Ascending aorta (tissue), 2 donors: Measurements from ENCODE around the gene PRAMEF13. TPM values are rescaled to one million over a fixed set of nuclear protein-coding genes. Genes with fewer than 3 reads are reported as not detected.
"Not testable (repeated sequence)": the region's sequence is repeated elsewhere in the genome, so short reads cannot be mapped to it uniquely, and the experiment has no call there.

ENCODE experiments used
- DNase-seq, 2 donors: peaks; one replicate each; pipeline ENCODE4 v3.0.0-alpha.2; 2019; ENCODE audit warnings: low spot score in 2 of 2
- H3K27ac ChIP-seq, 2 donors: fragments of 200-600 bp; sonication (generic); one replicate each; pipeline ENCODE4 v1.5.1; 2016 to 2017; ENCODE audit warnings: mild to moderate bottlenecking in 1 of 2
- H3K27me3 ChIP-seq: fragments of 200-600 bp; sonication (generic); one replicate; pipeline ENCODE4 v1.5.1; 2017
- H3K36me3 ChIP-seq, 2 donors: fragments of 200-600 bp; sonication (generic); one replicate each; pipeline ENCODE4 v1.5.1; 2016
- H3K4me1 ChIP-seq, 2 donors: fragments of 200-600 bp; sonication (generic); one replicate each; pipeline ENCODE4 v1.5.1; 2016 to 2017; ENCODE audit warnings: mild to moderate bottlenecking in 1 of 2
- H3K4me3 ChIP-seq, 2 donors: fragments of 200-600 bp; sonication (generic); one replicate each; pipeline ENCODE4 v1.5.1; 2016 to 2017; ENCODE audit warnings: mild to moderate bottlenecking in 1 of 2
- H3K9me3 ChIP-seq, 2 donors: fragments of 200-600 bp; sonication (generic); one replicate each; pipeline ENCODE4 v1.5.1; 2016
- intact Hi-C: fragments of 100-400 bp; cut with DNase I; formaldehyde crosslinking; loops from one replicate; pipeline ENCODE4 v1.15.1; 2023
- total RNA-seq: library from RNA; depleted of rRNA; stranded (reverse); fragments of >200 nt; gene quantifications from one replicate; pipeline ENCODE4 v1.1.0, GENCODE V29; 2016

Gene PRAMEF13
- total RNA-seq, result not detected

- DNase-seq, H3K4me3 ChIP-seq, H3K27me3 ChIP-seq, intact Hi-C loops, H3K27ac ChIP-seq, H3K4me1 ChIP-seq, H3K36me3 ChIP-seq, H3K9me3 ChIP-seq: not testable (repeated sequence)
Measured at GRCh38 chr1:13201309-13201708, at the start of gene PRAMEF13. TSS of gene PRAMEF13 (minus strand) at chr1:13201409. CDS start at chr1:13199589, 1,820 bp downstream.

GRCh38 chr1:13247122-13247521 lies 45.9 kb upstream of the PRAMEF13 start:
- intact Hi-C loops, H3K9me3 ChIP-seq, H3K4me1 ChIP-seq, H3K4me3 ChIP-seq, H3K27me3 ChIP-seq, H3K36me3 ChIP-seq, DNase-seq, H3K27ac ChIP-seq: not testable (repeated sequence)

DNA sequence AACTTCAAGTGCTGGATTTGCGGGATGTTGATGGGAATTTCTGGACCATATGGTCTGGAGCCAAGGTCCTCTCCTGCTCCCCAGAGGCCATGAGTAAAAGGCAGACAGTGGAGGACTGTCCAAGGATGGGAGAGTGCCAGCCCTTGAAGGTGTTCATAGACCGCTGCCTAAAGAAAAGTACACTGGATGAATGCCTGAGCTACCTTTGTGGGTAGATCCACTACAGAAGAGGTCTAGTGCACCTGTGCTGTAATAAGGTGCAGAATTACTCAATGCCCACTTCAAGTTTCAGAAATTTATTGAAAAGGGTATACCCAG lies 45.3 kb upstream of the PRAMEF13 start:
- DNase-seq, intact Hi-C loops, H3K4me1 ChIP-seq, H3K4me3 ChIP-seq, H3K36me3 ChIP-seq, H3K27me3 ChIP-seq, H3K27ac ChIP-seq, H3K9me3 ChIP-seq: not testable (repeated sequence)

- H3K9me3 ChIP-seq, DNase-seq, H3K27me3 ChIP-seq, H3K27ac ChIP-seq, H3K4me1 ChIP-seq, H3K4me3 ChIP-seq, H3K36me3 ChIP-seq, intact Hi-C loops: not testable (repeated sequence)
Measured at GRCh38 chr1:13245841-13246553, 44.8 kb upstream of the PRAMEF13 start.

DNA sequence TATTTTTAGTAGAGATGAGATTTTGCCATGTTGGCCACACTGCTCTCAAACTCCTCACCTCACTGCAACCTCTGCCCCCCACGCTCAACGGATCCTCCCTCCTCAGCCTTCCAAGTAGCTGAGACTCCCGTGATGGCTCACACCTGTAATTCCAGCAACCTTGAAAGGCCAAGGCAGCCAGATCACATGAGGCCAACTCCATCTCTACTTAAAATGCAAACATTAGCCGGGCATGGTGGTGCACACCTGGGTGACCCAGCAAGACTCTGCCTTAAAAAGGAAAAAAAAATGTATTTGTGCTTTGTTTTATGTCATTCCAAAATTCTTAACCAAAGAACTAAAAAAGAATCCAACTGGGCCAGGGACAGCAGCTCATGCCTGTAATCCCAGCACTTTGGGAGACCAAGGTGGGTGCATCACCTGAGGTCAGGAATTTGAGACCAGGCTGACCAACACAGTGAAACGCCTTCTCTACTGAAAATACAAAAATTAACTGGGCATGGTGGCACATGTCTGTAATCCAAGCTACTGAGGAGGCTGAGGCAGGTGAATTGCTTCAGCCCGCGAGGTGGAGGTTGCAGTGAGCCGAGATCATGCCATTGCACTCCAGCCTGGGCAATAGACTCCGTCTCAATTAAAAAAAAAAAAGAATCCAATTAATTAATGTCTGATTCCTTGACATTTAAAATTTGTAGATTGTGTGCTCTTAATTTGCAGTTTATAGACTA lies 42.5 kb upstream of the PRAMEF13 start:
- intact Hi-C loops, H3K9me3 ChIP-seq: not testable (repeated sequence)

GRCh38 chr1:13239633-13240032 lies 38.4 kb upstream of the PRAMEF13 start:
- H3K9me3 ChIP-seq, intact Hi-C loops, H3K27ac ChIP-seq, H3K36me3 ChIP-seq, H3K4me3 ChIP-seq, DNase-seq, H3K4me1 ChIP-seq, H3K27me3 ChIP-seq: not testable (repeated sequence)

More for the DNA sequence above, 42.5 kb upstream of the PRAMEF13 start:
- not testable (repeated sequence) for H3K36me3 ChIP-seq, H3K27ac ChIP-seq, H3K4me3 ChIP-seq, DNase-seq, H3K4me1 ChIP-seq, H3K27me3 ChIP-seq

- H3K9me3 ChIP-seq, H3K4me1 ChIP-seq, H3K4me3 ChIP-seq, H3K36me3 ChIP-seq, intact Hi-C loops, H3K27ac ChIP-seq, H3K27me3 ChIP-seq, DNase-seq: not testable (repeated sequence)
Measured at GRCh38 chr1:13237572-13237971, 36.4 kb upstream of the PRAMEF13 start.

DNA sequence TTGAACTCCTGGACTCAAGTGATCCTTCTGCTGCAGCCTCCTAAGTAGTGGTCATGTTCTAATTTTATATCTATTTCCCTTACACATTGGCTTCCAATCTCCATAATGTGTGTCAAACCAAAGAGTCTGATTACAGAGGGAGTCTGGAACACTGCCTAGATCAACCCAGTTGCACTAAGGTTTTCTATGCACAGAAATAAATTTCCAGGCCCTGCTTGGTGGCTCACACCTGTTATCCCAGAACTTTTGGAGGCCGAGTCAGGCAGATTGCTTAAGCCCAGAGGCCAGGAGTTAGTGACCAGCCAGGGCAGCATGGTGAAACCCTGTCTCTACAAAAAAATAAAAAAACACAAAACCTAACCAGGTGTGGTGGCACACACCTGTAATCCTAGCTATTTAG lies 32.8 kb upstream of the PRAMEF13 start:
- H3K27me3 ChIP-seq, H3K9me3 ChIP-seq, H3K4me3 ChIP-seq, H3K27ac ChIP-seq, DNase-seq, intact Hi-C loops, H3K4me1 ChIP-seq, H3K36me3 ChIP-seq: not testable (repeated sequence)

GRCh38 chr1:13232056-13232455 lies 30.8 kb upstream of the PRAMEF13 start:
- DNase-seq, intact Hi-C loops, H3K4me1 ChIP-seq, H3K27ac ChIP-seq, H3K36me3 ChIP-seq, H3K9me3 ChIP-seq, H3K4me3 ChIP-seq, H3K27me3 ChIP-seq: not testable (repeated sequence)

GRCh38 chr1:13231061-13231750 lies 30.0 kb upstream of the PRAMEF13 start:
- DNase-seq, H3K9me3 ChIP-seq, H3K36me3 ChIP-seq, intact Hi-C loops, H3K4me3 ChIP-seq, H3K27ac ChIP-seq, H3K4me1 ChIP-seq, H3K27me3 ChIP-seq: not testable (repeated sequence)

DNA sequence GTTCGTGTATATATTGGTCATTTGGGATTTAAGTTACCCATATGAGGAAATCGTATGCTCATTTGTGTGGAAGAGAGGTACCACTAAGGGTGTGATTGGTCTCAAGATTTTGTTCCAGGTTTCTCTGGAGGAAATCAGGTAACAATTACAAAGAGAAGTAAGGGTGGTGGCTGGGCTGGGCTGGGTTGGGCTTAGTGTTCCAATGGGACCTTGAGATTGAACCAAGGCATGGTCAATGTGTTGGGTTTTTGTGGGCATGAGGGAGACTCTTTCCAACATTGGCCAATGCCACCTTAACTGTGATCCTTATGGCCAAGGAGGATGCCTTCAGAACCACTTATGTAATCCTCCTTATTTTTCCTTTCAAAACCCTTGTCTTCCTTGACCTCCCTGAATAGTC lies 29.4 kb upstream of the PRAMEF13 start:
- H3K9me3 ChIP-seq, H3K4me3 ChIP-seq, H3K36me3 ChIP-seq, H3K4me1 ChIP-seq, H3K27me3 ChIP-seq, intact Hi-C loops, DNase-seq, H3K27ac ChIP-seq: not testable (repeated sequence)

DNA sequence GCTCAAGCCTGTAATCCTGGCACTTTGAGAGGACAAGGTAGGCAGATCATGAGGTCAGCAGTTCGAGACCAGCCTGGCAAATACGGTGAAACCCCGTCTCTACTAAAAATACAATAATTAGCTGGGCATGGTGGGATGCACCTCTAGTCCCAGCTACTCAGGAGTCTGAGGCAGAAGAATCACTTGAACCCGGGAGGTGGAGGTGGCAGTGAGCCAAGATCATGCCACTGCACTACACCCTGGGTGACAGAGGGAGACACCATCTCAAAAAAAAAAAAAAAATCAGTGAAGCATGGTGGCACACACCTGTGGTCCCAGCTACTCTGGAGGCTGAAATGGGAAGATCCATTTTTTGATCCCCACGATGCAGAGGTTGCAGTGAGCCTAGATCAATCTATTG lies 28.9 kb upstream of the PRAMEF13 start:
- H3K4me1 ChIP-seq, intact Hi-C loops, H3K36me3 ChIP-seq, DNase-seq, H3K27ac ChIP-seq, H3K4me3 ChIP-seq, H3K9me3 ChIP-seq, H3K27me3 ChIP-seq: not testable (repeated sequence)
